HUES6 (cell line): Measurements from ENCODE around the gene COX4I1.

Source experiments
- H3K27ac ChIP-seq: 2 replicates; pipeline ENCODE4 v1.7.0; 2013; ENCODE audit warnings: low read depth, mild to moderate bottlenecking, low read length, inconsistent platforms
- H3K27me3 ChIP-seq: 2 replicates; pipeline ENCODE4 v1.6.1; 2013; ENCODE audit warnings: low read length; ENCODE audit not compliant: control insufficient read depth, insufficient read depth
- H3K36me3 ChIP-seq: 2 replicates; pipeline ENCODE4 v1.6.1; 2013; ENCODE audit warnings: low read length; ENCODE audit not compliant: control insufficient read depth, insufficient read depth
- H3K4me1 ChIP-seq: 2 replicates; pipeline ENCODE4 v1.6.1; 2013; ENCODE audit warnings: low read length; ENCODE audit not compliant: control insufficient read depth, insufficient read depth
- H3K4me3 ChIP-seq: 2 replicates; pipeline ENCODE4 v1.5.1; 2013; ENCODE audit warnings: low read depth, low read length
- H3K9ac ChIP-seq: one replicate; pipeline ENCODE4 v1.6.1; 2013; ENCODE audit warnings: mild to moderate bottlenecking, low read length
- H3K9me3 ChIP-seq: 2 replicates; pipeline ENCODE4 v1.6.1; 2013; ENCODE audit warnings: low read depth, low read length; ENCODE audit not compliant: control insufficient read depth, insufficient read depth

COX4I1 gene

GRCh38 chr16:85784813-85785212, 14.7 kb upstream of the COX4I1 start:
- Histone ChIP-seq H3K9ac (no peak overlapping the region), H3K27me3 (no peaks in the 10 kb centered on the region), H3K9me3 (no peaks in the 10 kb centered on the region), H3K36me3 (peaks cover 83% of the 10 kb centered on the region), H3K4me3 (no peak overlapping the region), H3K27ac (no peak overlapping the region), H3K4me1 (no peaks in the 10 kb centered on the region)

DNA sequence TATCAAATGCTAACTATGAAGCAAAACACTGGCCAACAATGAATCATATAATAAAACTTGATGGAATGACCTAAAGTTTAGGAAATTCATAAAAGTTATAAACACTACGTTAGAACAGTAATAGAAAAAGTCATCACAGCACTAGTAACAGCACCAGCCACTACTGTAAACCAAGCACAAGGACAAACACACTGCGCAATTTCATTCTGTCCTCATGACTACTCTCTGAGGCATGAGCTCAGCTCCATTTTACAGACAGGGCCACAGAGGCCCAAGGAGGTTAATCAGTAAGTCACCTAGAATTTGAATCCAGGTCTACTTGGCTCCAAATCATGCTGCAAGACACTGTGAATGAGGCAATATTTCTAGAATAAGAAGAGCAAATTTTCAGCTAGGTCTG, 13.6 kb upstream of the COX4I1 start:
- H3K36me3 ChIP-seq: peaks cover 72% of the 10 kb centered on the region
- H3K27me3 ChIP-seq: no peaks in the 10 kb centered on the region
- H3K27ac ChIP-seq: no peak overlapping the region

DNA sequence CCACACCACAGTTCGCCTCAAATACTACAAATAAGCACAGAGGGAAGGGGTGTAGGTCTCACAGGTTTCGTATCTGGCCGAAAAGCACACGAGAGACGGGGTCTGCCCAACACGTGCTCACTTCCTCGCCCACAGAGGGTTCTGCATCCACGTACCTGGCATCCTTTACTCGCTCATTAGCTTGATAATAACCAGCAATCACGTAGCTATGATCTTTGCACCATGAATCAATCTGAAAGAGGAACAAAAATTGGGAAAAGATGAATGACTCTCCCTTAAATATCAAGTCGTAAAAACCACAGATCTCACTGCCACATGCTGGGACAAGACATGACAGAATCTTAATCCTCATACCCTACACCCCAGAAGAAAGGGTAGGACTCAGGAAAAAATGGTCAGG, 10.7 kb upstream of the COX4I1 start:
- Histone ChIP-seq H3K4me1 (no peaks in the 10 kb centered on the region), H3K36me3 (peaks cover 73% of the 10 kb centered on the region), H3K4me3 (no peak overlapping the region), H3K9ac (no peak overlapping the region), H3K27ac (no peak overlapping the region), H3K9me3 (peaks cover 3% of the 10 kb centered on the region), H3K27me3 (no peaks in the 10 kb centered on the region)

More for the DNA sequence above, 13.6 kb upstream of the COX4I1 start:
- no peaks in the 10 kb centered on the region for H3K4me1 ChIP-seq
- H3K4me3 ChIP-seq: no peak overlapping the region
- H3K9me3 ChIP-seq: no peaks in the 10 kb centered on the region
- H3K9ac ChIP-seq: no peak overlapping the region

GRCh38 chr16:85789773-85790172, 9.7 kb upstream of the COX4I1 start:
- Histone ChIP-seq H3K27ac (no peak overlapping the region), H3K36me3 (peaks cover 74% of the 10 kb centered on the region), H3K27me3 (no peaks in the 10 kb centered on the region), H3K9me3 (peaks cover 3% of the 10 kb centered on the region), H3K4me3 (no peak overlapping the region), H3K9ac (no peak overlapping the region), H3K4me1 (no peaks in the 10 kb centered on the region)

GRCh38 chr16:85793662-85794298, 5.7 kb upstream of the COX4I1 start:
- Histone ChIP-seq H3K36me3 (peaks cover 68% of the 10 kb centered on the region), H3K4me1 (peaks cover 6% of the 10 kb centered on the region; the same call in 1 of the 2 replicates), H3K27me3 (no peaks in the 10 kb centered on the region), H3K9ac (no peak overlapping the region), H3K9me3 (peaks cover 3% of the 10 kb centered on the region), H3K27ac (no peak overlapping the region), H3K4me3 (no peak overlapping the region)

DNA sequence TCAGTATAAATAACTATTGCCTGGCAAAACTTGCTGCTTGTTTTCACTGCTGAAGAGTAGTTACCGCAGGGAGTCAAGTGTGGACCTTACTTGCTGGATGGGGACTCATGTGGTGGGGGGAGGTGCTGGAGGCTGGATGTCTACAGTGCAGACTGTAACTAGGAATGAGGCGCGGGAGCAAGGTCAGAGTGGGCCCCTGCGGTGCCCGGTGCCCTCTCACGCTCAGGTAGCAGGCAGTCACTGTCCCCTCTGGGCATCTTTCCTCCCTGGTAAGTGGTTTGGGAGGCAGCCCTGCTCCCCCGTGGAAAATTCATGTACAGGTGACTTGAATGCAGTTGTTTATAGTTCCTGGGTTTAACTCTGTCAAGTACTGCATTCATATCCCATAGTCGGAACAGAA, 4.8 kb upstream of the COX4I1 start:
- peaks cover 61% of the 10 kb centered on the region for H3K36me3 ChIP-seq

DNA sequence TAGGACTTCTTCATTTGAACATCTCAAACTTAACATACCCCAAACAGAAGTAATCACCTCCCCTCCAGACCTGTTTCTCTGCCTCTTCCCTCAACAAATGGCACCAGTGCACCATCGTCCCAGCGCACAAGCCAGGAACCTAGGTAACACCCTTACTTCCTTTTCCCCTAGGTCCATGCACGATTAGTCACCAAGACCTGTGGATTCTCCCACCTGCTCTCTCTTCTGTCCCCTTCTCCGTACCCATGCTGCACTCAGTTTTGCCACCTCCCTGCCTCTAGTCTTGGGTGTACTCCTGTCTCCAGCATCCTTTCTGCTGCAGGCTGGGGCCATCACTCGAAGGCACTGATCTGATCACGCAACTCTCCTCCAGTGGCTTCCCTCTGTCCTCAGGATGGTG, 3.3 kb upstream of the COX4I1 start:
- peaks cover 6% of the 10 kb centered on the region; the same call in 1 of the 2 replicates for H3K4me1 ChIP-seq
- H3K27ac ChIP-seq: no peak overlapping the region
- no peak overlapping the region for H3K9ac ChIP-seq
- H3K27me3 ChIP-seq: no peaks in the 10 kb centered on the region
- peaks cover 63% of the 10 kb centered on the region for H3K36me3 ChIP-seq
- no peak overlapping the region for H3K4me3 ChIP-seq
- peaks cover 3% of the 10 kb centered on the region for H3K9me3 ChIP-seq

More for the DNA sequence above, 4.8 kb upstream of the COX4I1 start:
- Histone ChIP-seq H3K27me3 (no peaks in the 10 kb centered on the region), H3K9me3 (peaks cover 3% of the 10 kb centered on the region), H3K4me3 (no peak overlapping the region), H3K9ac (no peak overlapping the region), H3K27ac (no peak overlapping the region), H3K4me1 (peaks cover 6% of the 10 kb centered on the region; the same call in 1 of the 2 replicates)

DNA sequence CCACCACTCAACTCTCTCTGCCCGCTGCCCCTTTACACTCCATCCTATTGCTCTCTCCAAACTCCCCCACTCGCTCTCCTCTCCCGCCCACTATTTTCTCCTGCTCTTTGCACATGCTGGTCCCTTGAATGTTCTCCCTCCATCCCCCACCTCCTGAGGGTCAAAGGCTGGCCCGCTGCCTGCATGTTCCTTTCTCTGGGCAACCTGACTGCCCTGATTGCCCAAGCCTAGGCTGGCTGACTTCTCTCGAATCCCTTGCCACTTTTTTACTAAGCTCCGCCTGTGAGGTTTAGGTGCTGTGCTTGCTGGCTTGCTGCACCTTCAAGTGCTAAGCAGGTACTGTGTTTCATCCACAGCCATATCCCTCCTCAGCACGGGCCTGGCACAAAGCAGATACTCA, 2.9 kb upstream of the COX4I1 start:
- Histone ChIP-seq H3K27ac (no peak overlapping the region), H3K9me3 (peaks cover 2% of the 10 kb centered on the region), H3K36me3 (peaks cover 63% of the 10 kb centered on the region), H3K27me3 (no peaks in the 10 kb centered on the region), H3K4me1 (peaks cover 6% of the 10 kb centered on the region; the same call in 1 of the 2 replicates), H3K9ac (no peak overlapping the region), H3K4me3 (no peak overlapping the region)

DNA sequence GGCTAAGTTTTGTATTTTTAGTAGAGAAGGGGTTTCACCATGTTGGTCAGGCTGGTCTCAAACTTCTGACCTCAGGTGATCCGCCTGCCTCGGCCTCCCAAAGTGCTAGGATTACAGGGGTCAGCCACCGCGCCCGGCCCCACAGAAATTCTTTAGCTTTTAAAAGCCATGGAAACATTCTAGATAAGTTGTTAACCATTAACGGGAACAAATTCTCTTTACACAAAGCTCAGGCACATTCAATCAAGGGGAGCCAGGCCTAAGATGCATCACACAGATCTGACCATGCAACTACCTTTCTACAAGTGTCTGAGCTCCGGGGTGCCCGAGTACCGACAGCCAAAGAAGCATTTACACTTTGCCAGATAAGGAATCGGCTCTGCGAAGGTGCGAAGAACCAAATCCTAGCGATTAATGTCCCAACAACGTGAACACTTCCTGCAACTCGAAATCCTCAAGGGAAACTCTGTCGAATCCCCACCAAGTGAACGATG, 1.2 kb upstream of the COX4I1 start:
- H3K4me1 ChIP-seq: peaks cover 6% of the 10 kb centered on the region; the same call in 1 of the 2 replicates
- H3K9ac ChIP-seq: peak overlapping the region; percentile 93
- peak overlapping the region; percentile 90 for H3K4me3 ChIP-seq
- peak overlapping the region; percentile 93; the same call in 1 of the 2 replicates for H3K27ac ChIP-seq
- H3K27me3 ChIP-seq: no peaks in the 10 kb centered on the region
- H3K36me3 ChIP-seq: peaks cover 63% of the 10 kb centered on the region
- no peaks in the 10 kb centered on the region for H3K9me3 ChIP-seq

DNA sequence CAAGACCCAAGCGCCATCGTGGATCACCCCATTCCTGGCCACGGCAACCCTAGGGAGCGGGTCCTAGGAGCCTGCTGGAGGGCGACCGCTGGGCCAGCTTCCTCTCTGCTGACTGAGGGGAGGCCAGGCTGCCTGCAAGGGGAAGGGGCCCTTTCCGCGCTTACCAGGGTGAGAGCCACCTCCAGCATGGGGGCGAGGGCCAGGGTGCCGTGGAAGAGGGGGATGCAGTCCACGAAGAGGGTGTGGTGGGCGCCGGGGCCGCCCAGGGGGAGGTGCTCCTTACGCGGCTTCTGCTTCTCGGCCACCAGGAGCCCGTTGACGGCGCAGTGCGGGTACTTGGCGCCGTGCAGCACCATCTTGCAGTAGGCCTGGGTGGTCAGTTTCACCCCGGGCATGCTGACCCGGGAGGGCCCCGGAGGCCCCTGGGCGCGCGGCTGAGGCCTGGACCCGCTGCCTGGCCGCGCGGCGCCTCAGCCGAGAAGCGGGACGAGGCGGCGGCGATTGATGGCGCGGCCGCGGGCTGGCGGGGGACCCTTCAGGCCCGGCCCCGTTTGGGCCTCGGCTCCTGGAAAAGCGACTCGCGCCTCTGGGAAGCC, 496 bp upstream of the COX4I1 start:
- Histone ChIP-seq H3K36me3 (peaks cover 66% of the 10 kb centered on the region), H3K27ac (peak overlapping the region; percentile 93; the same call in 1 of the 2 replicates), H3K9me3 (no peaks in the 10 kb centered on the region), H3K9ac (peak overlapping the region; percentile 93), H3K4me1 (peaks cover 6% of the 10 kb centered on the region; the same call in 1 of the 2 replicates), H3K27me3 (no peaks in the 10 kb centered on the region), H3K4me3 (peak overlapping the region; percentile 90)

DNA sequence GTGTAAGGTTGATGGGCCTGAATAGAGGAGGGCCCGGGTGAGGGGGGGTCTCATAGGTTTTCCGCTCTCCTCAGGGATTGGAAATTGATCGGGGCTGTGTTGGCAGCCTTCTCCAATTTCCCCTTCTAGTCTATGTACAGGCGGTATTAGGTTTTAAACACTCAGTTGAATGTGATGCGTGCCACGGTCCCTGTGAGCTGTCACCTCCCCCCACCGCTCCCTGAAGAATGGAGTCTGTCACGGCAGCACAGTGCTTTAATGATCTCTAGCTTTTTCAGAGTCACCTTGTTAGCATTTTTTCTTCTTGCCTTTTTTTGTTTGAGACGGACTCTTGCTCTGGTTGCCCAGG, 800 bp downstream of the COX4I1 start:
- Histone ChIP-seq H3K27me3 (no peaks in the 10 kb centered on the region), H3K4me3 (peak overlapping the region; percentile 90), H3K9me3 (no peaks in the 10 kb centered on the region), H3K36me3 (peaks cover 65% of the 10 kb centered on the region), H3K4me1 (peaks cover 6% of the 10 kb centered on the region; the same call in 1 of the 2 replicates), H3K27ac (peak overlapping the region; percentile 93), H3K9ac (peak overlapping the region; percentile 93)
